Endothelial cell of umbilical vein (primary cell): ENCODE measurements around the gene ADAMTS14. TPM values are rescaled to one million over a fixed set of nuclear protein-coding genes. Genes with fewer than 3 reads are reported as not detected.

Source experiments
- BruUV-seq: library from RNA; stranded (reverse); fragments of 400-500 nt; replicated peaks from 2 replicates; lab custom pipeline; 2021; lab: Mats Ljungman, UMichigan
- CTCF ChIA-PET: fragments of 300-600, 350-600 bp; sonication (Branson Sonifier 250); formaldehyde crosslinking; loops from one replicate; lab custom pipeline; 2021; ENCODE audit warnings: antibody characterized with exemption, inconsistent platforms; lab: Charles Lee
- POLR2A ChIA-PET: fragments of 300-600, 350-600 bp; sonication (Branson Sonifier 250); formaldehyde crosslinking; loops from one replicate; lab custom pipeline; 2021; ENCODE audit warnings: antibody characterized with exemption, inconsistent platforms; lab: Charles Lee
- DNase-seq: peaks from one replicate; pipeline ENCODE4 v3.0.0-alpha.2; 2011; ENCODE audit warnings: low read depth, low spot score
- FAIRE-seq: peaks from 2 replicates; lab custom pipeline; 2011; peaks lifted over from hg19 to GRCh38; lab: Jason Lieb, UNC
- H2AFZ ChIP-seq: 2 replicates; pipeline ENCODE4 v1.6.0; 2012; ENCODE audit warnings: low read depth, low read length, control low read depth, inconsistent platforms
- H3K27ac ChIP-seq: 2 replicates; pipeline ENCODE4 v1.5.1; 2011; ENCODE audit warnings: low read depth, mild to moderate bottlenecking, control low read depth, low read length, moderate library complexity; ENCODE audit not compliant: insufficient read depth
- H3K27me3 ChIP-seq, 2 experiments: 2 replicates each; pipeline versions ENCODE4 v1.6.0 to v1.6.1; 2011; ENCODE audit warnings: low read length in 2 of 2, mixed read lengths in 1 of 2; ENCODE audit not compliant: control insufficient read depth in 2 of 2, insufficient read depth in 2 of 2
- H3K36me3 ChIP-seq, 2 experiments: 2 replicates in 1 of 2; 3 replicates in 1 of 2; pipeline ENCODE4 v1.5.1; 2011; ENCODE audit warnings: low read length in 2 of 2, mild to moderate bottlenecking in 1 of 2, moderate library complexity in 1 of 2; ENCODE audit not compliant: control insufficient read depth in 2 of 2, insufficient read depth in 2 of 2; ENCODE audit errors: extremely low read depth in 1 of 2
- H3K4me1 ChIP-seq: 3 replicates; pipeline ENCODE4 v1.5.1; 2011; ENCODE audit warnings: mild to moderate bottlenecking, low read length; ENCODE audit not compliant: control insufficient read depth, insufficient read depth; ENCODE audit errors: extremely low read depth
- H3K4me2 ChIP-seq: 2 replicates; pipeline ENCODE4 v1.6.1; 2011; ENCODE audit warnings: low read length, control low read depth, mixed read lengths; ENCODE audit not compliant: insufficient read depth
- H3K4me3 ChIP-seq, 3 experiments: fragments of 200-600 bp in 1 of 3; sonication (generic), shearing (Covaris generic) in 1 of 3; replicated peaks in 1 of 3; 2 replicates each; pipeline ENCODE4 v1.5.1; 2011 to 2016; ENCODE audit warnings: control low read depth in 3 of 3, low read length in 3 of 3, mild to moderate bottlenecking in 2 of 3, inconsistent platforms in 1 of 3, low read depth in 1 of 3, moderate library complexity in 1 of 3; ENCODE audit not compliant: insufficient read depth in 1 of 3
- H3K79me2 ChIP-seq: 2 replicates; pipeline ENCODE4 v1.6.0; 2012; ENCODE audit warnings: low read length, inconsistent platforms; ENCODE audit not compliant: control insufficient read depth, insufficient read depth
- H3K9ac ChIP-seq: replicated peaks from 2 replicates; pipeline ENCODE3; 2011; ENCODE audit warnings: low read length, control low read depth; ENCODE audit not compliant: insufficient read depth; ENCODE audit errors: extremely low read depth
- H3K9me1 ChIP-seq: replicated peaks from 3 replicates; pipeline ENCODE4 v1.6.0; 2011; ENCODE audit warnings: mild to moderate bottlenecking, low read length; ENCODE audit not compliant: control insufficient read depth, insufficient read depth; ENCODE audit errors: extremely low read depth
- H3K9me3 ChIP-seq: replicated peaks from 2 replicates; pipeline ENCODE4 v1.5.1; 2012; ENCODE audit warnings: low read length, inconsistent platforms; ENCODE audit not compliant: control insufficient read depth, insufficient read depth
- H4K20me1 ChIP-seq: replicated peaks from 2 replicates; pipeline ENCODE3; 2011; ENCODE audit warnings: mild to moderate bottlenecking, low read length; ENCODE audit not compliant: control insufficient read depth, insufficient read depth; ENCODE audit errors: extremely low read depth
- CTCF ChIP-seq, 2 donors: IDR thresholded peaks; 1 replicate in 1 of 2; 2 replicates in 1 of 2; pipeline ENCODE4 v1.5.1; 2011; ENCODE audit warnings: low read length in 2 of 2, mild to moderate bottlenecking in 2 of 2, moderate library complexity in 2 of 2, control low read depth in 1 of 2, inconsistent platforms in 1 of 2, low read depth in 1 of 2; ENCODE audit not compliant: insufficient read depth in 1 of 2; ENCODE audit errors: extremely low read depth in 1 of 2
- EZH2 ChIP-seq: IDR thresholded peaks from 2 replicates; pipeline ENCODE4 v1.6.1; 2012; ENCODE audit warnings: borderline replicate concordance, low read depth, mild to moderate bottlenecking, moderate library complexity, low read length, inconsistent platforms; ENCODE audit not compliant: severe bottlenecking
- FOS ChIP-seq: IDR thresholded peaks from 2 replicates; pipeline ENCODE4 v1.6.1; 2011; ENCODE audit warnings: mild to moderate bottlenecking, low read length, moderate library complexity, borderline replicate concordance; ENCODE audit not compliant: insufficient read depth
- GATA2 ChIP-seq: IDR thresholded peaks from 2 replicates; pipeline ENCODE4 v1.7.0; 2011; ENCODE audit warnings: low read depth, mild to moderate bottlenecking, moderate library complexity, mixed read lengths, low read length; ENCODE audit not compliant: insufficient read length, insufficient read depth
- JUN ChIP-seq: IDR thresholded peaks from 2 replicates; pipeline ENCODE4 v1.6.1; 2011; ENCODE audit warnings: borderline replicate concordance, low read depth; ENCODE audit not compliant: insufficient read length, insufficient read depth
- MAX ChIP-seq: IDR thresholded peaks from 2 replicates; pipeline ENCODE4 v1.6.1; 2011; ENCODE audit not compliant: insufficient read depth, insufficient read length
- MYC ChIP-seq: IDR thresholded peaks from one replicate; pipeline ENCODE4 v1.6.1; 2011; ENCODE audit warnings: mild to moderate bottlenecking, low read depth, low read length
- POLR2A ChIP-seq: IDR thresholded peaks from 2 replicates; pipeline ENCODE4 v1.6.1; 2012; ENCODE audit warnings: low read depth, mild to moderate bottlenecking, control low read depth, low read length
- POLR2AphosphoS5 ChIP-seq: IDR thresholded peaks from 2 replicates; pipeline ENCODE4 v1.6.1; 2012; ENCODE audit warnings: low read depth, mild to moderate bottlenecking, control low read depth, low read length, moderate library complexity; ENCODE audit not compliant: insufficient read depth
- dilution Hi-C: fragments of 300-500 bp; cut with MboI; formaldehyde crosslinking; loops from one replicate; pipeline ENCODE4 v1.15.0; 2019; ENCODE audit warnings: low sequenced_read_pairs; ENCODE audit not compliant: extremely low pct_ligation_motif_present
- intact Hi-C: fragments of 100-400 bp; cut with micrococcal nuclease; formaldehyde crosslinking; loops from one replicate; pipeline ENCODE4 v1.10.0; 2022
- polyA plus RNA-seq, 4 experiments: library from polyadenylated mRNA; depleted of rRNA in 3 of 4; stranded (reverse) in 3 of 4; unstranded in 1 of 4; fragments of >200 nt; gene quantifications; 2 replicates each; pipeline versions ENCODE4 v1.2.1 to v1.2.3, GENCODE V29; 2011 to 2012; ENCODE audit warnings: missing spikeins in 1 of 4
- total RNA-seq: library from RNA; stranded (reverse); gene quantifications from 2 replicates; pipeline ENCODE4 v1.2.3, GENCODE V29; 2021

Gene ADAMTS14
- total and polyA plus RNA-seq, 2 donors (not counting 3 experiments of a cell fraction or from before 2014, with no cell fraction given): not detected

GRCh38 chr10:70744617-70745143 lies 72.4 kb downstream of the ADAMTS14 start:
- H3K4me3 ChIP-seq: no peak overlapping the region
- H3K4me1 ChIP-seq: peaks cover 6% of the 10 kb centered on the region
- no peak for FAIRE-seq
- POLR2A ChIA-PET: no interaction called here
- no peak overlapping the region for H2AFZ ChIP-seq
- DNase-seq: no peak
- no peaks in the 10 kb centered on the region for H3K9me1 ChIP-seq
- H3K27ac ChIP-seq: no peak overlapping the region
- H3K9ac ChIP-seq: no peak overlapping the region
- dilution Hi-C loops: no loop called here
- no peaks in the 10 kb centered on the region for H3K27me3 ChIP-seq
- H3K4me2 ChIP-seq: no peak overlapping the region
- intact Hi-C loops: no loop called here
- no peaks in the 10 kb centered on the region for H4K20me1 ChIP-seq
- CTCF ChIA-PET: interaction anchor here (0.8 kb wide), 1 partner anchor 10 kb away, joined by 4 read pairs; no protein-coding TSS in a partner anchor
- BruUV-seq: no TSS peak
- H3K36me3 ChIP-seq: no peaks in the 10 kb centered on the region
- no peaks in the 10 kb centered on the region for H3K79me2 ChIP-seq
- H3K9me3 ChIP-seq: no peaks in the 10 kb centered on the region
- no peak for TF ChIP-seq CTCF (IDR thresholded peaks at IDR 0.05; ENCODE audit: extremely low read depth in 1 of 2, insufficient read depth in 1 of 2, low read depth in 1 of 2, low read length in 2 of 2)

- no peak overlapping the region for H3K27ac ChIP-seq
- no peaks in the 10 kb centered on the region for H3K9me3 ChIP-seq
- ChIA-PET CTCF (interaction anchor here (1.5 to 1.7 kb wide), 2 partner anchors 9 to 13 kb away, joined by 5 to 6 read pairs; no protein-coding TSS in a partner anchor), POLR2A (no interaction called here)
- H3K4me3 ChIP-seq: no peak overlapping the region
- dilution Hi-C loops: no loop called here
- H3K36me3 ChIP-seq: no peaks in the 10 kb centered on the region
- H3K9ac ChIP-seq: no peak overlapping the region
- intact Hi-C loops: no loop called here
- no peak for TF ChIP-seq POLR2A
- no peak for TF ChIP-seq EZH2
- TF ChIP-seq POLR2AphosphoS5: no peak
- no peak for TF ChIP-seq MAX
- no peak for TF ChIP-seq GATA2
- TF ChIP-seq FOS: no peak
- no peak for TF ChIP-seq JUN
- no peak for TF ChIP-seq CTCF (IDR thresholded peaks at IDR 0.05; ENCODE audit: extremely low read depth in 1 of 2, insufficient read depth in 1 of 2, low read depth in 1 of 2, low read length in 2 of 2)
- TF ChIP-seq MYC: no peak
- no peaks in the 10 kb centered on the region for H3K27me3 ChIP-seq
- H2AFZ ChIP-seq: no peak overlapping the region
- FAIRE-seq: no peak
- H3K4me1 ChIP-seq: peaks cover 6% of the 10 kb centered on the region
- BruUV-seq: no TSS peak
- H3K4me2 ChIP-seq: no peak overlapping the region
- no peaks in the 10 kb centered on the region for H4K20me1 ChIP-seq
- H3K9me1 ChIP-seq: no peaks in the 10 kb centered on the region
- H3K79me2 ChIP-seq: no peaks in the 10 kb centered on the region
- no peak for DNase-seq
These were observed 73.2 kb downstream of the ADAMTS14 start for GRCh38 chr10:70745555-70745954.
